Left renal cortex interstitium (tissue), 4 donors: Measurements from ENCODE around the gene NCKIPSD. TPM values are rescaled to one million over a fixed set of nuclear protein-coding genes. Genes with fewer than 3 reads are reported as not detected.
A peak's percentile ranks its signal among the peaks of the same experiment; 100 is the strongest.
"Not testable (repeated sequence)": the region's sequence is repeated elsewhere in the genome, so short reads cannot be mapped to it uniquely, and the experiment has no call there.

Experiments used
- DNase-seq, 4 donors: peaks; one replicate each; pipeline ENCODE4 v3.0.0-alpha.2; 2013; ENCODE audit warnings: low read depth in 4 of 4, low spot score in 2 of 4, missing footprints in 1 of 4
- polyA plus RNA-seq, 4 donors: library from polyadenylated mRNA; unstranded; fragments of 120-200 nt; gene quantifications; one replicate each; pipeline ENCODE4 v1.2.1, GENCODE V29; 2013; ENCODE audit not compliant: insufficient read length in 4 of 4

The NCKIPSD gene
- 10 to 100 TPM; 14.3 to 24.0 (median 20.5) TPM for polyA plus RNA-seq

DNA sequence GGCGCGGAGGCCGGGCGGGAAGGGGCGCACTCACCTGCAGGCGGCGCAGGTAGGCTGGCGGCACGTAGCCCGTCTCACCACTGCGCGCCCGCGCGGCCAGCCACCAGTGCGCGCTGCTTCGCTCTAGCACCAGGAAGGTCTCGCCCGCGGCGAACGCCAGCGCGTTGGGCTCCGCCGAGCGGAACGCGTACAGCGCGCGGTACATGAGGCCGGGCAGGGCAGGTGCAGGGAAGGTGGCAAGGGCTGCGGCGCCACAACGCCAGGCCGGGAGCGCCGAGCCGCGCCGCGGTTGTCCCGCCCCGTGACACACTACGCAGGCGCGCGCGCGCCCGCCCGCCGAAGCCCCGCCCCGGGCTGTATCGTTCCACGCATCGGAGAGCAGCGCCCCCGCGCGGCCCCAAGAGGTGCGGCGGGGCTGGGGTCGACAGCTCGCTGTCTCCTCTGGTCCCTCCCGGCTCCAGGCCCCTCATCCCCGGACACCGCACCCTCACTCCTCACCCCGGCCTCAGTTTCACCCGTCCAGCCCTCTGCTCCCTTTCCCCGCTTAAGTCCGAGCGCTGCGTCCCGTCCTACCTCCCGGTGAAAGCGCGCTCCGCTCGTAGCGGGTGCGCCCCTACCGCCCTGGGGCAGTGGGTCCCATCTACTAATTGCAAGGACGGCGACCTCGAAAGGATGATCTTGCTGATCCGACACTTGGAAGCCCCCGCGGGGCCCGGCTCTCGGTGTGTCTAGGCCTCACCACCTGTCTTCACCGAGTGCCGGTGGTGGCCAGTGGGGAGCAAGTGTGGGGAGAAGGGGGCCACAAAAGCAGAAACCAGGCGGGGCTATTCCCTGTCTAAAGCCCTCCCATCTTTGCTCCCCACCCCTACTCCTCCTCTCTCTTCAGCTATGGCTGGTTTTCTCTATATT lies at the start of gene NCKIPSD:
Gene NCKIPSD (minus strand): TSS at position 313 of the 909 bp plus-strand sequence. CDS start 108 bp downstream, at position 205.
- peak; percentile 68 to 82 (median 76) for DNase-seq

DNA sequence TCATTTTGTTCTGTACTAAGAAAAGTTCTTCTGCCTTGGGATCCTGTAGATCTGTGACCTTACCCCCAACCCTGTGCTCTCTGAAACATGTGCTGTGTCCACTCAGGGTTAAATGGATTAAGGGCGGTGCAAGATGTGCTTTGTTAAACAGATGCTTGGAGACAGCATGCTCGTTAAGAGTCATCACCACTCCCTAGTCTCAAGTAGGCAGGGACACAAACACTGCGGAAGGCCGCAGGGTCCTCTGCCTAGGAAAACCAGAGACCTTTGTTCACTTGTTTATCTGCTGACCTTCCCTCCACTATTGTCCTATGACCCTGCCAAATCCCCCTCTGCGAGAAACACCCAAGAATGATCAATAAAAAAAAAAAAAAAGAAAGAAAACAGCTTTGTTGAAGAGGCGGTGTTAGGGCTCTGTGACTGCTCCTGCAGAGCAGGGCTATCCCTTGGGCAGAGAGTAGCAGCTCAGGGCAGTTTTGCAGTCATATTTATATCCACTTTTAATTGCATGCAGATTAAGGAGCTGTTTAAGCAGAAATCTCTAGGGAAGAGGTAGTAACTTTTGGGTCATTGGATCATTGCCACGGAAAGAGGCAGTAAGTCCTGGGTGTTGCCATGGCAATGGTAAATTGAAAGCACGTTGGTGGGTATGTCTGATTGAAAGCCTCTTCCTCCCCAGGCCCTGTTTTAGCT lies 49.5 kb upstream of the NCKIPSD start:
- DNase-seq, result not testable (repeated sequence)

DNA sequence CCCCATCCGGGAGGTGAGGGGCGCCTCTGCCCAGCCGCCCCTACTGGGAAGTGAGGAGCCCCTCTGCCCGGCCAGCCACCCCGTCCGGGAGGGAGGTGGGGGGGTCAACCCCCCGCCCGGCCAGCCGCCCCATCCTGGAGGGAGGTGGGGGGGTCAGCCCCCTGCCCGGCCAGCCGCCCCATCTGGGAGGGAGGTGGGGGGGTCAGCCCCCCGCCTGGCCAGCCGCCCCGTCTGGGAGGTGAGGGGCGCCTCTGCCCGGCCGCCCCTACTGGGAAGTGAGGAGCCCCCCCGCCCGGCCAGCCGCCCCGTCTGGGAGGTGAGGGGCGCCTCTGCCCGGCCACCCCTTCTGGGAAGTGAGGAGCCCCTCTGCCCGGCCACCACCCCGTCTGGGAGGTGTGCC lies 48.8 kb upstream of the NCKIPSD start:
- DNase-seq, result not testable (repeated sequence)

DNA sequence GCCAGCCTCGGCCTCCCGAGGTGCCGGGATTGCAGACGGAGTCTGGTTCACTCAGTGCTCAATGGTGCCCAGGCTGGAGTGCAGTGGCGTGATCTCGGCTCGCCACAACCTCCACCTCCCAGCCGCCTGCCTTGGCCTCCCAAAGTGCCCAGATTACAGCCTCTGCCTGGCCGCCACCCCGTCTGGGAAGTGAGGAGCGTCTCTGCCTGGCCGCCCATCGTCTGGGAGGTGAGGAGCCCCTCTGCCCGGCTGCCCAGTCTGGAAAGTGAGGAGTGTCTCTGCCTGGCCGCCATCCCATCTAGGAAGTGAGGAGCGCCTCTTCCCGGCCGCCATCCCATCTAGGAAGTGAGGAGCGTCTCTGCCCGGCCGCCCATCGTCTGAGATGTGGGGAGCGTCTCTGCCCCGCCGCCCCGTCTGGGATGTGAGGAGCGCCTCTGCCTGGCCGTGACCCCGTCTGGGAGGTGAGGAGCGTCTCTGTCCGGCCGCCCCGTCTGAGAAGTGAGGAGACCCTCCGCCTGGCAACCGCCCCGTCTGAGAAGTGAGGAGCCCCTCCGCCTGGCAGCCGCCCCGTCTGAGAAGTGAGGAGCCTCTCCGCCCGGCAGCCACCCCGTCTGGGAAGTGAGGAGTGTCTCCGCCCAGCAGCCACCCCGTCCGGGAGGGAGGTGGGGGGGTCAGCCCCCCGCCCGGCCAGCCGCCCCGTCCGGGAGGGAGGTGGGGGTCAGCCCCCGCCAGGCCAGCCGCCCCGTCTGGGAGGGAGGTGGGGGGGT lies 48.2 kb upstream of the NCKIPSD start:
- DNase-seq, result not testable (repeated sequence)

DNA sequence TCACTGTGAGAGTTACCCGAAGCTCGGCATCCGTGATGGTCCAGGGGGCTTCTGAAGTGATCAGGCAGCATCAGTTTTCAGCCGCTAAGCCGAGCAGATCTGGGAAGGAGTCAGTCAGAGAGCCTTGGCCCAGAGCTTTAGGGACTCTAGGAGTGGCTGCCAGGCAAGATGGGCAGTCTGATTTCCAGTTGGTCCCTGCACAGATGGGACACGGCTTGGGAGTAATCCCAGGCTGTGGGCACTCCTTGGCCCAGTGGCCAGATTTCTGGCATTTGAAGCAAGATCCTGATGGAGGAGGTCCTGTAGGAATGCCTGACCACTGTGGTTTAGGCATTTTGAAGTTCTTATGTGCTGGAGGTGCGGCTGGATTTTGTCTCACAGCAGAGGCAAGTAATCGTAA lies 41.8 kb upstream of the NCKIPSD start:
- DNase-seq, result no peak

DNA sequence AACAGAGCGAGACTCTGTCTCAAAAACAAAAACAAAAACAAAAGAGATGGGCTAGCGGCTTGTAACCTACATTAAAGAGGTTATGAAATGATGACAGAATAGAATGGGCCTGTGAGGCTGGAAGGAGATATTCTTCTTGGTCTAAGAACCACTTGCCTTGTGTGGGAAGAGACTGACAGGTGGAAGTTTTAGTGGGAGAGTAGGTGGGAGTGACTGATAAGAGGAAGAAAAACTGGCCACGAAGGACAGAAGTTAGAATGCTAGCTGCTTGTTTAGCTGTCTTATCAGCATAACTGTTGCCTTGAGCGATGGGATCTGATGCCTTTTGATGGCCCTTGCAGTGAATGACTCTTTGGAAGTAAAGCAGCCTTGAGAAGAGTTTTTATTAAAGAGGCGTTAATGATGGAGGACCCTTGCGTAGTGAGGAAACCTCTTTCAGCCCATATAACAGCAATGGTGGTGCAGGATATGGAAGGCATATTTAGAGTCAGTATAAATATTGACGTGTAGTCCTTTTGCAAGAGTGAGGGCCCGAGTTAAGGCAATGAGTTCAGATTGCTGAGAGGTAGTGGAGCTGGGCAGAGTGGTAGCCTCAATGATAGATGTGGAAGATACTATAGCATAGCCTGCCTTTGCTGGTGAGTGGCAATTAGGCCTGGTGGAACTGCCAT lies 39.6 kb upstream of the NCKIPSD start:
- DNase-seq, result not testable (repeated sequence)

DNA sequence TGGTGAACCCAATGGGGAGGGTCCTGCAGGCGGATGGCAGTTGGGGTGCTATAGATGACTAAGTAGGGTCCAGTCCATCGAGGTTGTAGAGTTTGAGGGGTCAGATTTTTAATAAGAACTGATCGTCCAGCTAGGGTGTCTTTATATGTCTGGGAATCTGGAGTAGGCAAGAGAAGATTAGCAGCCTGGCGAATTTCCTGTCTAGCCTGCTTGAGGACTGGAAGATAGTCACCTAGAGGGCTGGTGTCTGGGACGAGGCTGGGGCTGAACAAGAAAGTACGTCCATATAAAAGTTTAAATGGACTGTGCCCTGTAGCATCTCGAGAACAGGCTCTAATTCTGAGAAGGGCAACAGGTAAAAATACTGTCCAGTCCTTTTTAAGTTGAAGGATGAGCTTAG lies 38.0 kb upstream of the NCKIPSD start:
- no peak for DNase-seq

DNA sequence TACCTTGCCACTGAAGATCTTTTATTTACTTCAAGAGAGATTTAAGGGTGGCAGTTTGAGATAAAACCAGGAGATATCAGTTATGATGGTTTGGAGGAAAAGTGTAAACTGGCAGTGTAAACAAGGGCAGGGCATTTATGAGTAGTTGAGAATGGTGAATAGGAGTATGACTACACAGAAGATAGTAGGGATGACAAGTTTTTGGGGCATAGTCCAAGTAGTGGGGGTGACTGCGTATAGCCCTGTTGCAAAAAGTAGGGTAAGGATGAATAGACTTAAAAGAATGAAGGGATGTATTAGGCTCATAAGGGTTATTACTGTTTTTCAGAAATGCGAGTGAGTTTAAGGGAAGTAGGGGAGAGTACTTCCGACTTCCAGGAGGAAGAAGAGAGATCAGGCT lies 37.6 kb upstream of the NCKIPSD start:
- DNase-seq, result not testable (repeated sequence)

DNA sequence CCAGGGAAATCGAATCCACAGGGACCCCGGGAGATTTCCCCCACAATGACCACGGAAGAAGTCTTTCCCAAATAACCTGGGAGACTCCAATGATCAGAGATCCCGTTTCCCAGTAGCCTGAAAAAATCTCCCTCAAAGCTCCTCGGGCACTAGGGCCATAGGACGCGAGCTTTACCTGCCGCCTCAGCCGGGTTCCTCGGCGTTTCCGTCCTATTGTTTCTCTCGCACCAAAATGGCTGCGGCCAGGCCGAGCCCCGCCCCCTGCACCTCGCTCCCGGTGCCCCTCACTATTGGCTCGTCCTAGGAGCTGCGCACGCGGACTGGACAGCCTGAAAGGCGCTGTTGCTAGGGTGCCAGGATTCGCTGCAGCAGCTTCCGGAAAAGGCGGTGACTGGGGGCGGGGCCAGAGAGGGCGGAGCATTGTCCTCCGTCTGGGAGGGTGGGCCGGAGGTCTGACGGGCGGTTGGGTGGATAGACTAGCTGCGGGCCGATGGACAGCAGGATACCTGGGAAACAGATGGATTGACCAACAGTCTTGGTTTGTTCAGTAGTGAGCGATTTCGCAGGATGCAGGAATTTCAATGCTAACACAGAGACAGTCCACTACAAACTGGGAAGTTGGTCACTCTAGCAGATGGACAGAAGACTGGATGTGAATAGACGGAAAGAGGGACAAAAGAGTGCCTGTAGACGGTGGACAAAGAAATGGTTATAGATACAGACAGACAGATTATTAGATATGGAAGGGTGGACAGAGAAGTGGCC lies 31.4 kb upstream of the NCKIPSD start, which contains the start of gene IP6K2:
Gene IP6K2 (minus strand): TSS at position 240 of the 765 bp plus-strand sequence. CDS start 21,930 bp downstream, outside the sequence.
- peak; percentile 87 to 97 (median 94) for DNase-seq

DNA sequence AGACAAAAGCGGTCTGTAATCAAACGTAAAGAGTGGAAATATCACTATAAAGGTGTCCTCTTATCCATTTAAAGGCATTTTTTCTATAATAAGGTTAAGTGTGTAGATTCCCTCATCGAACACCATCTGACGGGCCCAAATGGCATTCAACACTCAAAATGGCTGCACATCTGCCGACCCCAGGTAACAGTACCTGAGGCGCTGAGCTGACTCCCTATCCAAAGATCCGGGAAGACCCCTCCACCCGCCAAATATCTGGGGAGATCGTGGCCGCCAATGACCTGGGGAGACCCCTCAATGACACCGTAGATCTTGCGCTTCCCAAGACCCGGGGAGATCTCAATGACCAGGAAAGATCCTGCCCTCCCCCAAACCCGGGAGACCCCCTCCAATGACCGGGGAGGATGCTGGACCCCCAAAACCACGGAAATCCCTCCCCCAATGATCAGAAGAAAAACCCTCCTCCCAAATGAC lies 30.8 kb upstream of the NCKIPSD start:
- DNase-seq, result peak in 2 of 4 donors; percentile 55 to 65

DNA sequence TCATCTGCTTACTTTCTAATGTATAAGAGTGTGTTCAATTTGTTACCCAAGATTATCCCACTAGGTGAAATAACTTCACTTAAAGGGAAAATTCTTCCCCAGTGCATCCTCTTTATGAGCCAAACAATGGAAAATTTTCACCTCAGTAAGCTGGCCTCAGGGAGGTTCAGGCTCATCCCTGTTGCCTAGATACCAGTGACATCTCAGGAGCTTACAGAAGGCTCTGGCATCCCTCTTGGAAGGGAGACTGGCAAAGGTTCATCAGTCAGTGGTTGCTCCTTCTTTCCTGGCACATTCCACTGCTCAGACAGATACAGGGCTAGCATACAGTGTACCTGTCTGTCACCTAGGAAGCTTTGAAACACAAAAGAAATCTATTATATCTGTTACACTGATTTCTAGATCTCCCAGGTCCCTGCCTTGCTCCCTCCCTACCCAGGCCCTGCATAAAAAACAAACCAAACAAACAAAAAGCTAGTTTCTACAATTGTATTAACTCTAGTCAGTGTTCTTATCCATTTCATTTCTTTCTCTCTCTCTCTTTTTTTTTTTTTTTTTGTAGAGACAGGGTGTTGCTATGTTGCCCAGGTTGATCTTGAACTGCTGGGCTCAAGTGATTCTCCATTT lies 29.6 kb upstream of the NCKIPSD start:
- DNase-seq, result no peak

DNA sequence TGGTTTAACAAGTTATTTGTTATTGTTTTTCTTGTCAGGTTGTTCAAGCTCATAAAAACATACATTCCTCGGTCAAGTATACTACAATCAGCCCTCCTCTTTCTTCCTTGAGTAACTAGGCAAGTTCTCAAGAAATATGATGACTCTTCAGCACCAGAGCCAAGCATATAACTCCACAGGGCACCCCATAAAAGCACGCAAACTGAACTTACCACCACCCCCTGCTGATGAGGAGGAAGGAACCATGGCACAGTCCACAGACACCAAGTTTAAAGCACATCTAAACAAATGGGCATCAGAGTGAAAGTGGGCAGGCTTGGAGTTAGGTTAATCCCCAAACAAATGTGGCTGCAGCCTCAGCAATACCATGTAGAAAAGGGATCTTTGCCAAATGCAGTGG lies 26.0 kb upstream of the NCKIPSD start:
- no peak for DNase-seq

DNA sequence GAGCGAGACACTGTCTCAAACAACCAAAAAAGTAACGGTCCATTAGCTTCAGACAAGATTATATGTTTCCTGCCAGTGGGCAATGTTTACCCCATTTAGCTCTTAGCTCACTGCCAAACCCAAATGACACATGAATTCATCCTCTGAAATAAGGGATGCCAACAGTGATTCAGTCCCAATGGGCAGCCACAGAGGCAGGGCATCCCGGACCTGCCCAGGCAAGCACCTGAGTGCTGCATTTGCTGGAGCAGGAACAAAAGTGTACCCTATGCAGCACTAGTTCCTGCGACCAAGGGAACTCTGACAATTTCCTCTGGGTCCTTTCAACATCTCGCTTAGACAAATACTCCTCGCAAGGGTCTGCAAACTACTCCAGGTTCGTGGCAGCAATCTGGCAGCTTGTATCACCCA lies 23.3 kb upstream of the NCKIPSD start:
- no peak for DNase-seq

DNA sequence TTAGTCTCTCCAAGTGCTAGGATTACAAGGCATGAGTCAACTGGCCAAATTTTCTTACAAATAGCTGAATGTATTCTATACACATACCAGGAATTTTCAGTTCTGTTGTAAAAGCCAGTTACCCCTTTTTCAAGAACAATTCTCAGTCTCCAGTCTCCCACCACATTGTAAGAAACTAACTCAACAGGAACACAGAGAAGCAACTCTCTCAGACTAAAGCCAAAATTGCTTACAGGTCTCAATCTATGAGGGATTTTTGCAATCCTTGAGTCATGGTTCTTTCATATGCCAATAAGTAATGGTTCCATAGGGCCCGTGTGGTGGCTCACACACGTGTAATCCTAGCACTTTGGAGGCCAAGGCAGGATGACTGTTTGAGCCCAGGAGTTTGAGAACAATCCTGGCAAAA lies 22.8 kb upstream of the NCKIPSD start:
- DNase-seq, result no peak

DNA sequence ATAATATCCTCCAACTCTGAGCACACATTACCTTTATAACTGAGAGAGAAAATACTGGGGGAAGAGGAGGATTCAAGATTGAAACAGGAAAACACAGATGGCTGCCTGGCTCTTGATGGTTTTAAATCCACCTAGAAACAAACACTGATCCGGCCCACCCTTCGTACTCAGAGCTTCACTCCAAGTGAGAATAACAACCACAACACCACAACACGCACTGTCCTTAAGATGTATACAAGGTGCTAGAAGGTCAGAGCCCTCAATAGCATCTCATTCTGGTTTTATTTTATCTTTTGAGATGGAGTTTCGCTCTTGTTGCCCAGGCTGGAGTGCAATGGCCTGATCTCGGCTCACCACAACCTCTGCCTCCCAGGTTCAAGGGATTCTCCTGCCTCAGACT lies 21.4 kb upstream of the NCKIPSD start:
- DNase-seq, result no peak

DNA sequence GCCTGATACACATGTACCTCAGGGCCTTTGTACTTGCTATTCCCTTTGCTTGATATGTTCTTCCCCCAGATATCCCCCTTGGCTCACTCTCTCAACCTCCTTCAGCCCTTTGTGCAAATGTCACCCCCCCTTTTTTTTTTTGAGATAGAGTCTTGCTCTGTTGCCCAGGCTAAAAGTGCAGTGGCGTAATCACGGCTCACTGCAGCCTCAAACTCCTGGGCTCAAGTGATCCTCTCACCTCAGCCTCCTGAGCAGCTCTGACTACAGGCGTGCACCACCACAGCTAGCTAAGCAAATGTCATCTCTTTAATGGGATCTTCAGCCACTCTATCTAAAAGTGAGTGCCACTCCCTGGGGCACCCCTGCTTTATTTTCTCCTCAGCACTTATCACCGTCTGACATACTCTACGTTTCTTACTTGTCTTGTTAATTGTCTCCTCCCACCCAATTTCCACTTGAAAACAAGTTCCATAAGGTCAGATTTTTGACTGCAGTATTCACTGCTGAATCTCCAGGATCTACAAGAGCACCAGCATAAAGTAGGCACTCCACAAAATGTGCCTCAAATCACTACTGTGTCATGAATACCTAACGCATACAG lies 16.7 kb upstream of the NCKIPSD start:
- DNase-seq, result no peak

DNA sequence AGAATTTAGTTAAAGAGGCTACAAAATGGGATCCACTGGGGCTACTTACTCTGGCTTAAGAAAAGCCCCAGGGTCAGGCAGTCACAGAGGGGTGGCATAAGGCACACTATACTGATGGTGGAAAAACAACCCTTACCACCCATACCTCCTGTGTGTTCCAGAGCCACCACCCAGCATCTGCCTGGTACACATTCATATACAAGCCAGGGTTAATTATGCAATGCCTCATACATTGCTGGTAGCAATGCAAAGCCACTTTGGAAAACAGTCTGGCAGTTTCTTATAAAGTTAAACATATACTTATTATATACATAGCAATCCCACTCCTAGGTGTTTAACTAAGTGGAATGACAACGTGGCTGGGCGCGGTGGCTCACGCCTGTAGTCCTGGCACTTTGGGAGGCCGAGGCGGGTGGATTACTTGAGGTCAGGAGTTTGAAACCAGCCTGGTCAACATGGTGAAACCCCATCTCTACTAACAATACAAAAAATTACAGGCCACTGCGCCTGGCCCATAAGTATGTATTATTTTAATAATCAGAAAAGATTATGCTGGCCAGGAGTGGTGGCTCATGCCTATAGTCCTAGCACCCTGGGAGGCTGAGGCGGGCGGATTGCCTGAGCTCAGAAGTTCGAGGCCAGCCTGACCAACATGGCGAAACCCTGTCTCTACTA lies 15.2 kb upstream of the NCKIPSD start:
- no peak for DNase-seq

DNA sequence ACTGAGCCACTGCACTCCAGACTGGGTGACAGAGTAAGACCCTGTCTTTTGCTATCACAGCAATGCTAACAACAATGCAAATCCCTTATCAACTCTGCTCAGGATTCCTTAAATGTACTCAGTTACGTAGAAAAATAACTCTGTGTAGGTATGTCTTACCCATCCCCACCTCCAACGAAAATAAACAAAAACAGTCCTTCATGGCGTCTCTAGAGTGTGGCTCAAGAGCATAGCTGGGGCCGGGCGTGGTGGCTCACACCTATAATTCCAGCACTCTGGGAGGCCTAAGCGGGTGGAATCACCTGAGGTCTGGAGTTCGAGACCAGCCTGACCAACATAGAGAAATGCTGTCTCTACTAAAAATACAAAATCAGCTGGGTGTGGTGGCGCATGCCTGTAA lies 13.2 kb upstream of the NCKIPSD start:
- no peak for DNase-seq
